ENCODE measurements around the gene VPS11.

VPS11 gene

DNA sequence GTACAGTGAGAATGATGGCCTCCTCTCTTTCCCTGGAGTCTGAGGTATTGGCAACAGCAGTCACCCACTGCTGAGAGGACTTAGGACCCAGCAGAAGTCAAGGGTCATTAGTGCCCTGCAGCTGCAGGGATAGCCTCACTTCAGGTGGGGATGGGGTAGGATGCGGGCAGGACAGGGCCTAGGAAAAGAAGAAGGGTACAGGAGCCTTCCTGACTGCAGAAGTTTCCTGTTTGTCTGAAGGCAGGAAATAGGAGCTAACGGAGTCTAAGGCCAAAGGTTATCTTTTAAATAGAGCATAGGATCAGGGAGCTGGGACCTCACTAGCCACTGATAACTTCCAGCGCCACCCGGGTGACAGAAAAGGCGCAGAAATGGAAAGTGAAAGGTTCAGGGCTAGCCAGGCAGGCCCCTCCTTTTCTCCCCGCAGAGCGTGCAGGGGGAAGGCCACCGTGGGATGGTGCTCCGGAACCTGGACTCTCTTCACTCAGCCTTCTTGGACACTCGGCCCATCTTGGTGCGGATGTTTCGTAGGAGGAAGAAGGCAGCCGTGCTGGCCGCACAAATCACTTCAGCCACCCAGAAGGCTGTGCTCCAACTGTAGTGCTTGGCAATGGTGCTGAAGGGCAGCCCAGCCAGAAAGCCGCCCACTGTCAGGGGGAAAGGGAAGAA is 43.1 kb upstream of the VPS11 start:
- TF ChIP-seq, protein P1, sequence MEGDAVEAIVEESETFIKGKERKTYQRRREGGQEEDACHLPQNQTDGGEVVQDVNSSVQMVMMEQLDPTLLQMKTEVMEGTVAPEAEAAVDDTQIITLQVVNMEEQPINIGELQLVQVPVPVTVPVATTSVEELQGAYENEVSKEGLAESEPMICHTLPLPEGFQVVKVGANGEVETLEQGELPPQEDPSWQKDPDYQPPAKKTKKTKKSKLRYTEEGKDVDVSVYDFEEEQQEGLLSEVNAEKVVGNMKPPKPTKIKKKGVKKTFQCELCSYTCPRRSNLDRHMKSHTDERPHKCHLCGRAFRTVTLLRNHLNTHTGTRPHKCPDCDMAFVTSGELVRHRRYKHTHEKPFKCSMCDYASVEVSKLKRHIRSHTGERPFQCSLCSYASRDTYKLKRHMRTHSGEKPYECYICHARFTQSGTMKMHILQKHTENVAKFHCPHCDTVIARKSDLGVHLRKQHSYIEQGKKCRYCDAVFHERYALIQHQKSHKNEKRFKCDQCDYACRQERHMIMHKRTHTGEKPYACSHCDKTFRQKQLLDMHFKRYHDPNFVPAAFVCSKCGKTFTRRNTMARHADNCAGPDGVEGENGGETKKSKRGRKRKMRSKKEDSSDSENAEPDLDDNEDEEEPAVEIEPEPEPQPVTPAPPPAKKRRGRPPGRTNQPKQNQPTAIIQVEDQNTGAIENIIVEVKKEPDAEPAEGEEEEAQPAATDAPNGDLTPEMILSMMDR (conservative IDR thresholded peaks at IDR 0.05; ENCODE audit: low read length) = no peak
- no peak for TF ChIP-seq EZH2phosphoT487 (IDR thresholded peaks at IDR 0.05; ENCODE audit: borderline replicate concordance)
- Histone ChIP-seq H3K9me2 (replicated peaks; ENCODE audit: low read depth, low read length) (no peaks in the 10 kb centered on the region), H3K36me3 (ENCODE audit: insufficient read depth, low read length) (peaks cover 10% of the 10 kb centered on the region), H3K27me3 (ENCODE audit: insufficient read depth, low read length, poor library complexity, severe bottlenecking) (no peaks in the 10 kb centered on the region), H3K9ac (ENCODE audit: low read depth, low read length, poor library complexity, severe bottlenecking) (peak overlapping the region; percentile 19), H2AFZ (ENCODE audit: low read length) (no peak overlapping the region), H3K4me3 (ENCODE audit: low read length, poor library complexity, severe bottlenecking) (no peak overlapping the region), H3K4me1 (ENCODE audit: insufficient read depth, low read length, poor library complexity, severe bottlenecking) (peaks cover 27% of the 10 kb centered on the region), H3K4me2 (ENCODE audit: low read depth, low read length, poor library complexity, severe bottlenecking) (peak overlapping the region; percentile 7), H3K9me3 (ENCODE audit: insufficient read depth, low read depth, low read length) (no peaks in the 10 kb centered on the region), H4K20me1 (ENCODE audit: insufficient read depth, low read length, poor library complexity, severe bottlenecking) (peaks cover 7% of the 10 kb centered on the region), H3K79me2 (ENCODE audit: insufficient read depth, low read length) (peaks cover 57% of the 10 kb centered on the region), H3F3A (ENCODE audit: low read depth) (no peaks in the 10 kb centered on the region)

DNA sequence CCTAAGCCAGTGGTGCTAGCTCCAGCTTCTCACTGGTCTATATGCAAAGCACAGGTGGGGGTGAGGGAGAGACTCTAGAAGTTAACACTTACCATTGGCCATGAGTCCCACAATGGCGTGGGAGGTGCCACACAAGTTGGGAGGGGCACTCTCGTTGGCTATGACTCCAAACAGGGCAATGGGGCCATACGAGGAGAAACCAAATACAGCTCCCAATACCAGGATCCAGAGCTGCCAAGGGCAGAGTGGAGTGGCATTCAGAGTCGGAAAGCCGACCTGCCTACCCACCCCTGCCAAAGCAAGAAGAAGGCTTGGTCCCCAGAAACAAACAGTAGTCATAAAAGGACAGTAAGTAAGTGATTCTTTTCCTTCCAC is 42.5 kb upstream of the VPS11 start:
- no peaks in the 10 kb centered on the region for H3F3A ChIP-seq (ENCODE audit: low read depth)
- peaks cover 10% of the 10 kb centered on the region for H3K36me3 ChIP-seq (ENCODE audit: insufficient read depth, low read length)
- no peak overlapping the region for H3K4me2 ChIP-seq (ENCODE audit: low read depth, low read length, poor library complexity, severe bottlenecking)
- no peak overlapping the region for H2AFZ ChIP-seq (ENCODE audit: low read length)
- peaks cover 2% of the 10 kb centered on the region for H4K20me1 ChIP-seq (ENCODE audit: insufficient read depth, low read length, poor library complexity, severe bottlenecking)
- no peak overlapping the region for H3K4me3 ChIP-seq (ENCODE audit: low read length, poor library complexity, severe bottlenecking)
- H3K4me1 ChIP-seq (ENCODE audit: insufficient read depth, low read length, poor library complexity, severe bottlenecking) = peaks cover 27% of the 10 kb centered on the region
- no peak overlapping the region for H3K9ac ChIP-seq (ENCODE audit: low read depth, low read length, poor library complexity, severe bottlenecking)
- no peaks in the 10 kb centered on the region for H3K9me3 ChIP-seq (ENCODE audit: insufficient read depth, low read depth, low read length)
- H3K27me3 ChIP-seq (ENCODE audit: insufficient read depth, low read length, poor library complexity, severe bottlenecking) = no peaks in the 10 kb centered on the region
- H3K9me2 ChIP-seq (replicated peaks; ENCODE audit: low read depth, low read length) = no peaks in the 10 kb centered on the region
- TF ChIP-seq, protein P1 (conservative IDR thresholded peaks at IDR 0.05; ENCODE audit: low read length) = no peak
- H3K79me2 ChIP-seq (ENCODE audit: insufficient read depth, low read length) = peaks cover 57% of the 10 kb centered on the region

DNA sequence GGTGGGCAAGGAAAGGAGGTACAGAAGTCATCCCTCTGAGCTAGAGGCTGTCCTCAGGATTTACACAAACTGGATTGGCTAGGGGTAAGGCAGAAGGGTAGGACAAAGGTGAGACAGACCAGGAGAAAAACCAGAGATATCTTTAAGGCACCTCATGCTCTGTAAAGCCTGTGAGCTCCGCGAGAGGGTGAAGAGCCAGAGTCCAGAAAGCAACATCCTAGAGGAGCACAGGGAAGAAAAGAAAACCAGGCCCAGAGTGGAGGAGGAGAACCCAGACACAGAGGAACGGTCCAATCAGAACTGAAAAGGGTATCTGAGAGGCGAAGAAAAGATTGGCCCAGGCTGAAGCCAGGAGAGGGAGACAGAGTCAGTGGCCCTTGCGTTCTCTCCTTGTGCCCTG is 42.1 kb upstream of the VPS11 start:
- H3K4me1 ChIP-seq (ENCODE audit: insufficient read depth, low read length, poor library complexity, severe bottlenecking) = peaks cover 26% of the 10 kb centered on the region
- no peak overlapping the region for H3K4me3 ChIP-seq (ENCODE audit: low read length, poor library complexity, severe bottlenecking)
- TF ChIP-seq EZH2phosphoT487 (IDR thresholded peaks at IDR 0.05; ENCODE audit: borderline replicate concordance) = no peak
- TF ChIP-seq, protein P1 (conservative IDR thresholded peaks at IDR 0.05; ENCODE audit: low read length) = no peak
- no peak overlapping the region for H3K9ac ChIP-seq (ENCODE audit: low read depth, low read length, poor library complexity, severe bottlenecking)
- H3K9me3 ChIP-seq (ENCODE audit: insufficient read depth, low read depth, low read length) = no peaks in the 10 kb centered on the region
- H3K27me3 ChIP-seq (ENCODE audit: insufficient read depth, low read length, poor library complexity, severe bottlenecking) = no peaks in the 10 kb centered on the region
- no peak overlapping the region for H2AFZ ChIP-seq (ENCODE audit: low read length)
- H3K79me2 ChIP-seq (ENCODE audit: insufficient read depth, low read length) = peaks cover 57% of the 10 kb centered on the region
- H4K20me1 ChIP-seq (ENCODE audit: insufficient read depth, low read length, poor library complexity, severe bottlenecking) = no peaks in the 10 kb centered on the region
- H3K9me2 ChIP-seq (replicated peaks; ENCODE audit: low read depth, low read length) = no peaks in the 10 kb centered on the region
- H3K4me2 ChIP-seq (ENCODE audit: low read depth, low read length, poor library complexity, severe bottlenecking) = no peak overlapping the region
- peaks cover 10% of the 10 kb centered on the region for H3K36me3 ChIP-seq (ENCODE audit: insufficient read depth, low read length)
- H3F3A ChIP-seq (ENCODE audit: low read depth) = no peaks in the 10 kb centered on the region
